Panc1 (cell line): Measurements from ENCODE around the gene SYTL3. TPM values are rescaled to one million over a fixed set of nuclear protein-coding genes. Genes with fewer than 3 reads are reported as not detected.
A peak's percentile ranks its signal among the peaks of the same experiment; 100 is the strongest.

Source experiments
- ATAC-seq: fragments of 200-7000 bp; cut with Tn5 transposase; 2 replicates; pipeline ENCODE4 v1.9.1; 2020; ENCODE audit warnings: mild to moderate bottlenecking, moderate library complexity
- BruUV-seq: library from RNA; stranded (reverse); fragments of 400-500 nt; replicated peaks from 2 replicates; lab custom pipeline; 2021; lab: Mats Ljungman, UMichigan
- CTCF ChIA-PET: fragments of 300-600 bp; sonication (Branson Sonifier 250); formaldehyde crosslinking; loops from one replicate; lab custom pipeline; 2022; ENCODE audit warnings: antibody characterized with exemption; lab: Charles Lee
- POLR2A ChIA-PET: fragments of 300-600 bp; sonication (Branson Sonifier 250); formaldehyde crosslinking; loops from one replicate; lab custom pipeline; 2022; ENCODE audit warnings: antibody characterized with exemption; lab: Charles Lee
- DNase-seq: peaks from one replicate; pipeline ENCODE4 v3.0.0-alpha.2; 2010; ENCODE audit warnings: low read depth, low spot score
- H3K27ac ChIP-seq: 2 replicates; pipeline ENCODE4 v1.5.1; 2011; ENCODE audit warnings: mild to moderate bottlenecking, low read length, inconsistent platforms
- H3K27me3 ChIP-seq: fragments of 200-500 bp; sonication (Bioruptor generic); 2 replicates; pipeline ENCODE4 v1.6.0; 2014; ENCODE audit warnings: low read length, inconsistent platforms; ENCODE audit not compliant: control insufficient read depth, insufficient read depth
- H3K36me3 ChIP-seq: fragments of 200-500 bp; sonication (Bioruptor generic); 2 replicates; pipeline ENCODE4 v1.5.1; 2014; ENCODE audit warnings: inconsistent platforms, mild to moderate bottlenecking, low read length, moderate library complexity; ENCODE audit not compliant: control insufficient read depth, insufficient read depth
- H3K4me1 ChIP-seq: 2 replicates; pipeline ENCODE4 v1.5.1; 2011; ENCODE audit warnings: inconsistent platforms, mild to moderate bottlenecking, low read length, moderate library complexity; ENCODE audit not compliant: control insufficient read depth, insufficient read depth
- H3K4me3 ChIP-seq, 2 experiments: 2 replicates each; pipeline ENCODE4 v1.5.1; 2011 to 2012; ENCODE audit warnings: low read depth in 2 of 2, low read length in 2 of 2, mild to moderate bottlenecking in 2 of 2, inconsistent platforms in 1 of 2, moderate library complexity in 1 of 2
- H3K9me3 ChIP-seq: fragments of 200-500 bp; sonication (Bioruptor generic); 2 replicates; pipeline ENCODE4 v1.5.1; 2014; ENCODE audit warnings: low read depth, mild to moderate bottlenecking, inconsistent platforms, low read length, moderate library complexity; ENCODE audit not compliant: control insufficient read depth, insufficient read depth
- POLR2AphosphoS5 ChIP-seq: IDR thresholded peaks from 2 replicates; pipeline ENCODE4 v1.6.1; 2012; ENCODE audit warnings: mild to moderate bottlenecking, low read depth, low read length, moderate library complexity
- SIN3A ChIP-seq: IDR thresholded peaks from 2 replicates; pipeline ENCODE4 v1.6.1; 2012; ENCODE audit warnings: low read depth, mild to moderate bottlenecking, low read length, moderate library complexity, borderline replicate concordance; ENCODE audit not compliant: insufficient read depth
- TCF7L2 ChIP-seq: IDR thresholded peaks from 2 replicates; pipeline ENCODE4 v1.6.1; 2011; ENCODE audit warnings: mild to moderate bottlenecking, low read depth, low read length, inconsistent platforms
- in situ Hi-C: cut with HindIII; loops from 2 replicates; pipeline ENCODE4 v1.10.0; 2016; ENCODE audit warnings: low sequenced_read_pairs, low pct_unique_long_range_greater_than_20kb
- intact Hi-C: fragments of 100-400 bp; cut with micrococcal nuclease; formaldehyde crosslinking; loops from one replicate; pipeline ENCODE4 v1.10.0; 2022; ENCODE audit not compliant: unreplicated experiment
- total RNA-seq: library from RNA; stranded (reverse); gene quantifications from one replicate; pipeline ENCODE4 v1.2.1, GENCODE V29; 2021; ENCODE audit not compliant: unreplicated experiment
- TF ChIP-seq, protein P1 (sequence below): fragments of 450-650 bp; IDR thresholded peaks from 2 replicates; pipeline ENCODE4 v1.5.1; 2017; ENCODE audit warnings: mild to moderate bottlenecking
- TF ChIP-seq, protein P2 (sequence below), 2 experiments: IDR thresholded peaks; 2 replicates each; pipeline ENCODE4 v1.6.1; 2011 to 2012; ENCODE audit warnings: low read depth in 2 of 2, control low read depth in 1 of 2, low read length in 1 of 2, mild to moderate bottlenecking in 1 of 2, moderate library complexity in 1 of 2; ENCODE audit not compliant: insufficient read depth in 1 of 2

The SYTL3 gene
- total RNA-seq, 1 experiment from 2014 or later: 1.4 TPM

DNA sequence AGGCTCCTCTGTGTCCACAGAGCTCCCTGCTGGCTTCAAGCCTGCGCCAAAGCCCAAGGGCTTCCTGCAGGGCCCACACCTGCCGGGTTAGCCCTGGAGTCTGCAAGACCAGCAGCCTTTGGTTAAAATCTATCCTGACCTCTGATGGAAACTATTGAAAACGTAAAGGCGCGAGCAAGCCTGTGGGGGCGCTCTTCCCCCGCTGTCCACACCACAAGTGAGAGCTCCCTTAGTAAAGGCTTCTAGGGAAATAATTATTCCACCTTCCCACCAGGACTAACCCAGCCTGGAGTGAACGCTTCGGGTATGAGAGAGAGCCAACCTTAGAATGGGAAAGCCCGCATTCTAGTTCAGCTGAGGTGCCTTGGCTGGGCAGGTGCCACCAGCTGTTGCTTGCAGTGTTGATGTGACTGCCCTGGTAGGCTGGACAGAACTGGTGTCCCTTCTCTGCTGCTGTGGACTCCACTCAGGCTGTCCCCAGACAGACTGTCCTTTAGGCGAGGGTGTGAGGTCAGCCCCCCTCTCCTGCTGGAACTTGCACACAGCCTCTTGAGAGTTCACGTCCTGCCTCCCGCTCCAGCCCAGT is 68.7 kb downstream of the SYTL3 start:
- no TSS peak for BruUV-seq
- TF ChIP-seq SIN3A: no peak
- TF ChIP-seq, protein P1, sequence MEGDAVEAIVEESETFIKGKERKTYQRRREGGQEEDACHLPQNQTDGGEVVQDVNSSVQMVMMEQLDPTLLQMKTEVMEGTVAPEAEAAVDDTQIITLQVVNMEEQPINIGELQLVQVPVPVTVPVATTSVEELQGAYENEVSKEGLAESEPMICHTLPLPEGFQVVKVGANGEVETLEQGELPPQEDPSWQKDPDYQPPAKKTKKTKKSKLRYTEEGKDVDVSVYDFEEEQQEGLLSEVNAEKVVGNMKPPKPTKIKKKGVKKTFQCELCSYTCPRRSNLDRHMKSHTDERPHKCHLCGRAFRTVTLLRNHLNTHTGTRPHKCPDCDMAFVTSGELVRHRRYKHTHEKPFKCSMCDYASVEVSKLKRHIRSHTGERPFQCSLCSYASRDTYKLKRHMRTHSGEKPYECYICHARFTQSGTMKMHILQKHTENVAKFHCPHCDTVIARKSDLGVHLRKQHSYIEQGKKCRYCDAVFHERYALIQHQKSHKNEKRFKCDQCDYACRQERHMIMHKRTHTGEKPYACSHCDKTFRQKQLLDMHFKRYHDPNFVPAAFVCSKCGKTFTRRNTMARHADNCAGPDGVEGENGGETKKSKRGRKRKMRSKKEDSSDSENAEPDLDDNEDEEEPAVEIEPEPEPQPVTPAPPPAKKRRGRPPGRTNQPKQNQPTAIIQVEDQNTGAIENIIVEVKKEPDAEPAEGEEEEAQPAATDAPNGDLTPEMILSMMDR: peak; percentile 87
- Histone ChIP-seq H3K4me1 (no peaks in the 10 kb centered on the region), H3K9me3 (no peaks in the 10 kb centered on the region), H3K36me3 (no peaks in the 10 kb centered on the region), H3K27ac (no peak overlapping the region), H3K27me3 (no peaks in the 10 kb centered on the region), H3K4me3 (no peak overlapping the region)
- in situ Hi-C loops: no loop called here
- ChIA-PET POLR2A (no interaction called here), CTCF (interaction anchor here (1.0 kb wide), 2 partner anchors 11 to 283 kb away, joined by 3 read pairs; no protein-coding TSS in a partner anchor)
- intact Hi-C loops: loop anchor here (10.0 kb wide), 1 partner anchor 416 kb away; no protein-coding TSS in a partner anchor
- peak; percentile 70 for ATAC-seq
- DNase-seq: no peak

GRCh38 chr6:158722176-158722729 is 72.4 kb downstream of the SYTL3 start:
- no peaks in the 10 kb centered on the region for H3K9me3 ChIP-seq
- no peaks in the 10 kb centered on the region for H3K4me1 ChIP-seq
- no TSS peak for BruUV-seq
- CTCF ChIA-PET: no interaction called here
- in situ Hi-C loops: no loop called here
- no peak overlapping the region for H3K4me3 ChIP-seq
- POLR2A ChIA-PET: interaction anchor here (0.5 to 0.7 kb wide), 2 partner anchors 49 to 203 kb away, joined by 6 to 13 read pairs; no protein-coding TSS in a partner anchor
- no peaks in the 10 kb centered on the region for H3K27me3 ChIP-seq
- TF ChIP-seq, protein P1: no peak
- TF ChIP-seq SIN3A (no peak), TCF7L2 (no peak), POLR2AphosphoS5 (no peak)
- TF ChIP-seq, protein P2, sequence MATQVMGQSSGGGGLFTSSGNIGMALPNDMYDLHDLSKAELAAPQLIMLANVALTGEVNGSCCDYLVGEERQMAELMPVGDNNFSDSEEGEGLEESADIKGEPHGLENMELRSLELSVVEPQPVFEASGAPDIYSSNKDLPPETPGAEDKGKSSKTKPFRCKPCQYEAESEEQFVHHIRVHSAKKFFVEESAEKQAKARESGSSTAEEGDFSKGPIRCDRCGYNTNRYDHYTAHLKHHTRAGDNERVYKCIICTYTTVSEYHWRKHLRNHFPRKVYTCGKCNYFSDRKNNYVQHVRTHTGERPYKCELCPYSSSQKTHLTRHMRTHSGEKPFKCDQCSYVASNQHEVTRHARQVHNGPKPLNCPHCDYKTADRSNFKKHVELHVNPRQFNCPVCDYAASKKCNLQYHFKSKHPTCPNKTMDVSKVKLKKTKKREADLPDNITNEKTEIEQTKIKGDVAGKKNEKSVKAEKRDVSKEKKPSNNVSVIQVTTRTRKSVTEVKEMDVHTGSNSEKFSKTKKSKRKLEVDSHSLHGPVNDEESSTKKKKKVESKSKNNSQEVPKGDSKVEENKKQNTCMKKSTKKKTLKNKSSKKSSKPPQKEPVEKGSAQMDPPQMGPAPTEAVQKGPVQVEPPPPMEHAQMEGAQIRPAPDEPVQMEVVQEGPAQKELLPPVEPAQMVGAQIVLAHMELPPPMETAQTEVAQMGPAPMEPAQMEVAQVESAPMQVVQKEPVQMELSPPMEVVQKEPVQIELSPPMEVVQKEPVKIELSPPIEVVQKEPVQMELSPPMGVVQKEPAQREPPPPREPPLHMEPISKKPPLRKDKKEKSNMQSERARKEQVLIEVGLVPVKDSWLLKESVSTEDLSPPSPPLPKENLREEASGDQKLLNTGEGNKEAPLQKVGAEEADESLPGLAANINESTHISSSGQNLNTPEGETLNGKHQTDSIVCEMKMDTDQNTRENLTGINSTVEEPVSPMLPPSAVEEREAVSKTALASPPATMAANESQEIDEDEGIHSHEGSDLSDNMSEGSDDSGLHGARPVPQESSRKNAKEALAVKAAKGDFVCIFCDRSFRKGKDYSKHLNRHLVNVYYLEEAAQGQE (IDR thresholded peaks at IDR 0.05; ENCODE audit: insufficient read depth in 1 of 2, low read depth in 2 of 2, low read length in 1 of 2): no peak
- H3K27ac ChIP-seq: no peak overlapping the region
- intact Hi-C loops: no loop called here
- H3K36me3 ChIP-seq: no peaks in the 10 kb centered on the region
- DNase-seq: no peak
- no peak for ATAC-seq
